GM12873 (cell line): Measurements from ENCODE around the gene MSRB1.

ENCODE experiments used
- TF ChIP-seq, protein P1 (sequence below): IDR thresholded peaks from 2 replicates; pipeline ENCODE4 v1.5.1; 2012; ENCODE audit warnings: low read depth, mild to moderate bottlenecking, moderate library complexity, low read length, control low read depth; ENCODE audit not compliant: insufficient read depth; ENCODE audit errors: missing control alignments

Gene MSRB1

DNA sequence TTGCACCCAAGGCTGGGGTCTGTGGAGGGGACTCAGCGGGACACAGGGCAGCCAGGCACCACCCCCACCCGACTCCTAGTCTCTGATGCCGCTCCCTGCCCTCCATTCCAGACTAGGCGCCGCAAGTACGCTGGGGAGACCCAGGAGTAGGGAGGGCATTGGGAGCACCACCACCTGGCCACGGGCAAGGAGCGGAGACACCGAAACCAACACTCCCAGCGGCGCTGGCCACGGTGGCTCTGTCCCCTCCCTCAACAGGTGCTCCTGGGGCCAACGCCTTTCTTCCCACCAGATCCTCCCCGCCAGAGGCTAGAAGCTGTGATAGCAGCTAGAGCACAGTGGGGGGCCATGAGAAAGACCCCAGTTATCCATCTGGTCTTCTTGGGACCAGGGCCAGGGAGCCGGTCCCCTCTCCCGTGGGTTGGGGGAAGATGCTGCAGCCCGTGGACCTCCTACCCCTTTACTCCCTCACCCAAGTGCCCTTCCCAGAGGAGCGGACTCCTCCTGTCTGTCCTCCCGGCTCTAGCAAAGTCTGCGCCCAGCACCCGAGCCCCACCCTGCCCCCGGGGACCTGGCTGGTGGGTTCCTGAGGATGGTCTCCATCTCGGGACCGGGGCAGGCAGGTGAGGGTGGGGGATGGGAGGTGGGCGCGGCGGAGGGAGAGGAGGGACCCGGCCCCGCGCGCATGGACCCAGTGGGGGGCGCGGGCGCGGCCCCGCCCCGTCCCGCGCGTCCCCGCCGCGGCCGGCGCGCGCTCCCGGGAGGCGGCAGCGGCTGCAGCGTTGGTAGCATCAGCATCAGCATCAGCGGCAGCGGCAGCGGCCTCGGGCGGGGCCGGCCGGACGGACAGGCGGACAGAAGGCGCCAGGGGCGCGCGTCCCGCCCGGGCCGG lies 46.5 kb upstream of the MSRB1 start, which contains the start of gene SYNGR3:
Gene SYNGR3 (plus strand): TSS at position 762 of the 892 bp plus-strand sequence. CDS start 133 bp downstream, outside the sequence.
- TF ChIP-seq, protein P1, sequence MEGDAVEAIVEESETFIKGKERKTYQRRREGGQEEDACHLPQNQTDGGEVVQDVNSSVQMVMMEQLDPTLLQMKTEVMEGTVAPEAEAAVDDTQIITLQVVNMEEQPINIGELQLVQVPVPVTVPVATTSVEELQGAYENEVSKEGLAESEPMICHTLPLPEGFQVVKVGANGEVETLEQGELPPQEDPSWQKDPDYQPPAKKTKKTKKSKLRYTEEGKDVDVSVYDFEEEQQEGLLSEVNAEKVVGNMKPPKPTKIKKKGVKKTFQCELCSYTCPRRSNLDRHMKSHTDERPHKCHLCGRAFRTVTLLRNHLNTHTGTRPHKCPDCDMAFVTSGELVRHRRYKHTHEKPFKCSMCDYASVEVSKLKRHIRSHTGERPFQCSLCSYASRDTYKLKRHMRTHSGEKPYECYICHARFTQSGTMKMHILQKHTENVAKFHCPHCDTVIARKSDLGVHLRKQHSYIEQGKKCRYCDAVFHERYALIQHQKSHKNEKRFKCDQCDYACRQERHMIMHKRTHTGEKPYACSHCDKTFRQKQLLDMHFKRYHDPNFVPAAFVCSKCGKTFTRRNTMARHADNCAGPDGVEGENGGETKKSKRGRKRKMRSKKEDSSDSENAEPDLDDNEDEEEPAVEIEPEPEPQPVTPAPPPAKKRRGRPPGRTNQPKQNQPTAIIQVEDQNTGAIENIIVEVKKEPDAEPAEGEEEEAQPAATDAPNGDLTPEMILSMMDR: no peak

GRCh38 chr16:1987198-1987597 lies 44.2 kb upstream of the MSRB1 start:
- TF ChIP-seq, protein P1: no peak

GRCh38 chr16:1985466-1986150 lies 42.6 kb upstream of the MSRB1 start:
- TF ChIP-seq, protein P1: no peak

- TF ChIP-seq, protein P1: no peak
Measured at GRCh38 chr16:1984347-1985225, 41.6 kb upstream of the MSRB1 start.

- TF ChIP-seq, protein P1: peak; percentile 50
Measured at GRCh38 chr16:1983544-1984346, 40.7 kb upstream of the MSRB1 start, which contains the start of gene GFER. TSS of gene GFER (plus strand) at chr16:1984193. CDS start at chr16:1984219, 26 bp downstream.

DNA sequence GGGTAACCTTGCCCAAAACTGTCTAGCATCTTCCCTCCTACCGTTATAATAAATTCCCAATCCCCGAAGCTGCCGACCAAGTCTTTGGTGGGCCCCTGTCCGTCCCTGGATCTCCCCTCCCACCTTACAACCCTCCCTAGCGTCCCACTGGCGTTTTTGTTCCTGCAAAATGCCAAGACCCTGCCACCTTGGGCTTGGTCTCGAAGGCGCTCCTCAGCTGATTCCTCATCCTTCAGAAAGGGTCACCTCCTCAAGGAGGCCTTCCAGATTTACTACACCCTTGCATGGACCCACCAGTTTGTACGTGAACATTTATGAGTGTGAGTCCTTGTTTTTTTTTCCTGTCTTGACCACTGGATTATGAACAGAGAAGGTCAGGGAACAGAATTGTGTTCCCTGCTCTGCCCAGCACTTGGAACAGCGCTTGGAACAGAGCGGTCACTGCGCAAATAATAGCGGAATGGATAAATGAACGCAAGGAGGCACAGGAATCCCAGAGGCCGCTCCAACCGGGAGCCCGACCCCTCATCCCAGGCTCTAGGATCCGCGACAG lies 40.1 kb upstream of the MSRB1 start:
- TF ChIP-seq, protein P1: no peak
